SU-DHL-6 (cell line): Measurements from ENCODE around the gene MACROH2A2.

ENCODE experiments used
- H2AFZ ChIP-seq: fragments of 200-600 bp; sonication (generic); 2 replicates; pipeline ENCODE4 v1.6.1; 2014; ENCODE audit warnings: low read depth, mild to moderate bottlenecking, moderate library complexity, mixed read lengths, antibody characterized with exemption, low read length; ENCODE audit not compliant: severe bottlenecking
- H3F3A ChIP-seq: fragments of 200-600 bp; shearing (Covaris generic); 2 replicates; pipeline ENCODE4 v1.6.0; 2016; ENCODE audit warnings: antibody characterized with exemption, mild to moderate bottlenecking; ENCODE audit not compliant: insufficient read depth
- H3K27ac ChIP-seq: fragments of 200-600 bp; sonication (generic); 2 replicates; pipeline ENCODE4 v1.5.1; 2016; ENCODE audit warnings: low read depth, mild to moderate bottlenecking, low read length, moderate library complexity, mixed read lengths
- H3K27me3 ChIP-seq: fragments of 200-600 bp; sonication (generic), shearing (Covaris generic); 2 replicates; pipeline ENCODE4 v1.6.0; 2014; ENCODE audit warnings: mild to moderate bottlenecking, low read length
- H3K36me3 ChIP-seq: fragments of 200-600 bp; sonication (generic); 2 replicates; pipeline ENCODE4 v1.6.1; 2014; ENCODE audit warnings: mild to moderate bottlenecking, low read length, mixed read lengths
- H3K4me2 ChIP-seq: fragments of 300-600, 200-600 bp; shearing (Covaris generic), sonication (generic); 2 replicates; pipeline ENCODE4 v1.6.0; 2014; ENCODE audit warnings: low read length, low read depth, mild to moderate bottlenecking; ENCODE audit not compliant: poor library complexity, severe bottlenecking
- H3K4me3 ChIP-seq: fragments of 200-600 bp; sonication (generic); 2 replicates; pipeline ENCODE4 v1.5.1; 2014; ENCODE audit warnings: antibody characterized with exemption, low read length, mild to moderate bottlenecking, mixed read lengths; ENCODE audit not compliant: insufficient read depth, poor library complexity, severe bottlenecking
- H3K79me2 ChIP-seq: fragments of 200-600 bp; sonication (generic); 2 replicates; pipeline ENCODE4 v1.6.1; 2014; ENCODE audit warnings: mild to moderate bottlenecking, low read length, moderate library complexity; ENCODE audit not compliant: insufficient read depth
- H3K9ac ChIP-seq: fragments of 200-600 bp; sonication (generic); 2 replicates; pipeline ENCODE4 v1.7.0; 2014; ENCODE audit warnings: mild to moderate bottlenecking, low read length
- H3K9me2 ChIP-seq: fragments of 200-600 bp; sonication (generic); replicated peaks from 2 replicates; pipeline ENCODE4 v1.6.1; 2014; ENCODE audit warnings: low read length; ENCODE audit not compliant: insufficient read depth
- H3K9me3 ChIP-seq: fragments of 200-600 bp; sonication (generic); 2 replicates; pipeline ENCODE4 v1.6.1; 2014; ENCODE audit warnings: low read length, mixed read lengths; ENCODE audit not compliant: insufficient read depth
- H4K20me1 ChIP-seq: fragments of 200-600 bp; sonication (generic); 2 replicates; pipeline ENCODE4 v1.6.1; 2014; ENCODE audit warnings: low read depth, mild to moderate bottlenecking, antibody characterized with exemption, low read length, moderate library complexity, mixed read lengths
- EZH2phosphoT487 ChIP-seq: fragments of 200-600 bp; sonication (generic), shearing (Covaris generic); conservative IDR thresholded peaks from 2 replicates; pipeline ENCODE4 v1.6.1; 2018; ENCODE audit warnings: mild to moderate bottlenecking, antibody characterized with exemption, low read length, moderate library complexity, mixed read lengths
- TF ChIP-seq, protein P1 (sequence below): fragments of 200-600 bp; sonication (generic); IDR thresholded peaks from one replicate; pipeline ENCODE4 v1.5.1; 2017; ENCODE audit warnings: antibody characterized with exemption, mild to moderate bottlenecking, low read length, moderate library complexity; ENCODE audit not compliant: insufficient read depth, poor library complexity, severe bottlenecking

The MACROH2A2 gene

DNA sequence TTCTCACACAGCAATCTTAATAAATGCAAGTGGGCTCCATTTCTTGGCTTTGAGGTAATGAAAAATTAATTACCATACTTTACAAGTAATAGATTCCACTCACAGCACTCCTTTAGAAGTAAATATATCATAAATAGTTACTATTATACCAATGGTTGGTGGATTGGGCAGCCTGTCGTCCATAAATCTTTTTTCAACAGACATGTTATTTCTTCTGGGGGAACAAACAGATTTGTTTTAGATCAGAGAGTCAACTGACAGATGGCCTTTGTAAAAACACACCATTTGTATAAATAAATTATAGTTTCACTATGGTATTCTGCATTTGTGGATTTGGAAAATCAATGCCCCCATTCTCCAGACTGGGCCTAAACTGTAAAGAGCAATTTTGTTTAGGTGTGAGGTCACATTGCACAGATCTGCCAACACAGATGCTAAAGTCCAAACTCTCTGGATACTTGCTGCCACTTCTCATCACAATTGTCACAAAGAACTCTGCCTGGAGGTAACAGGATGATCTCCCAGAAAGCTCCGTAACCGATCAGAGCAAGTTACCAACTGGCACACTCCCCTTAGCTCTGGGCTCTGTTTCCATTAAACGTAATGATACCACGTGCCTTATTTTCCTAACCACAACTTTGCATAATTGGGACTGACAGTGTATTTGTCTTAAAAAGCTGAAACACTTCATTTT lies 4.5 kb upstream of the MACROH2A2 start:
- Histone ChIP-seq H3K27ac (no peak overlapping the region), H3K9me3 (no peaks in the 10 kb centered on the region), H3K27me3 (no peaks in the 10 kb centered on the region)

DNA sequence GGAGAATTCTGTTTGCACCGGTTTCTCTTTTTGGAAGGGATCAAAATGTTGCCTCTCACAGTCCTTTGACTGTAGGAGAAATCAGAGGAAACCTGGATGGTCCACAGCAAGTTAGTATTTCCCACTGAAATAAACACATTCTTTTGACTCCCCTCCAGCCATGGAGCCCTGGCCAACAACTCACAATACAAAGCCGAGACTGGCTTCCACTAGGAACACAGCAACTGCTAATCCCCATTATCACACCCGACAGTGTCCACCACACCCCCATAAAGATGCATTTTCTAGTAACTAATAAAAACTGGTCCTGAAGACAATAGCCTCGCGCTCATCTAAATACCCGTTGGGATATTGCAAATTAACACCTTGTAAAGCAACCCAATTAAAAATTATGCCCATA lies 798 bp upstream of the MACROH2A2 start:
- H3K4me3 ChIP-seq: no peak overlapping the region
- no peak overlapping the region for H2AFZ ChIP-seq
- H3K27ac ChIP-seq: no peak overlapping the region

More for the DNA sequence above, 4.5 kb upstream of the MACROH2A2 start:
- no peaks in the 10 kb centered on the region for H3K36me3 ChIP-seq
- no peaks in the 10 kb centered on the region for H3F3A ChIP-seq
- no peak overlapping the region for H2AFZ ChIP-seq
- H3K4me3 ChIP-seq: no peak overlapping the region
- TF ChIP-seq EZH2phosphoT487: no peak
- TF ChIP-seq, protein P1, sequence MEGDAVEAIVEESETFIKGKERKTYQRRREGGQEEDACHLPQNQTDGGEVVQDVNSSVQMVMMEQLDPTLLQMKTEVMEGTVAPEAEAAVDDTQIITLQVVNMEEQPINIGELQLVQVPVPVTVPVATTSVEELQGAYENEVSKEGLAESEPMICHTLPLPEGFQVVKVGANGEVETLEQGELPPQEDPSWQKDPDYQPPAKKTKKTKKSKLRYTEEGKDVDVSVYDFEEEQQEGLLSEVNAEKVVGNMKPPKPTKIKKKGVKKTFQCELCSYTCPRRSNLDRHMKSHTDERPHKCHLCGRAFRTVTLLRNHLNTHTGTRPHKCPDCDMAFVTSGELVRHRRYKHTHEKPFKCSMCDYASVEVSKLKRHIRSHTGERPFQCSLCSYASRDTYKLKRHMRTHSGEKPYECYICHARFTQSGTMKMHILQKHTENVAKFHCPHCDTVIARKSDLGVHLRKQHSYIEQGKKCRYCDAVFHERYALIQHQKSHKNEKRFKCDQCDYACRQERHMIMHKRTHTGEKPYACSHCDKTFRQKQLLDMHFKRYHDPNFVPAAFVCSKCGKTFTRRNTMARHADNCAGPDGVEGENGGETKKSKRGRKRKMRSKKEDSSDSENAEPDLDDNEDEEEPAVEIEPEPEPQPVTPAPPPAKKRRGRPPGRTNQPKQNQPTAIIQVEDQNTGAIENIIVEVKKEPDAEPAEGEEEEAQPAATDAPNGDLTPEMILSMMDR: no peak
- no peak overlapping the region for H3K9ac ChIP-seq
- H3K4me2 ChIP-seq: no peak overlapping the region
- H3K9me2 ChIP-seq: no peaks in the 10 kb centered on the region
- H4K20me1 ChIP-seq: no peaks in the 10 kb centered on the region
- no peaks in the 10 kb centered on the region for H3K79me2 ChIP-seq

DNA sequence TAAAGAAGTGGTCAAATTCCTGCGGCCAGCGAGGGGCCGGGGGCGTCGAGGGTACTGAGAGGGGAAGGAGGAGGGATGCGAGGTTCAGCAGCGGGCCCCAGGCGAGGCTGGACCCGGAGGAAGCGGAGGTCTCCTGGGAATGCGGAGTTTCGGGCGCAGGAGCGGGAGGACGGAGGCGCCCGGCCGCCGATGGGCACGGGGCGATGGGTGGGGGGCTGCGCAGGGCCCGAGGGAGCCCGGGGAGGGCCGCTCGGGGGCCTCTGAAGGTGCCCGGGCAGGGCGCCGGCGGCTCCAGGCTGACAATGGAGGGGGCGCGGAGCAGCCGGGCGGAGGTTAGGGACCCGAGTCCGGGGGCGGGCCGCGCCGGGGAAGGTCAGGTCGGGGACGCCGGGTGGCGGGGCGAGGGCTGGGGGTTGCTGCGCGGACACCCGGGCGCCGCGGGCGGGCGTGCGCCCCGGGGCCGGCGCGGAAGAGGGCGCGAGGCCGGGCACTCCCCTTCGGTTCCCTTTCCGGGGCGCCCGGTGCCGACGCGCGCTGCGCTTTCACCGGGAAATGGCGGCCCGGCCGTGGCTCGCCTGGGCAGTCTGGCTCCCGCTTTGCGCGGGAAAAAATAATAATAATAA lies 683 bp downstream of the MACROH2A2 start:
- TF ChIP-seq, protein P1: no peak
- no peak for TF ChIP-seq EZH2phosphoT487
- H3K27ac ChIP-seq: no peak overlapping the region
- H3K79me2 ChIP-seq: no peaks in the 10 kb centered on the region
- no peak overlapping the region for H3K4me3 ChIP-seq
- H2AFZ ChIP-seq: no peak overlapping the region
- no peaks in the 10 kb centered on the region for H3K9me2 ChIP-seq
- H4K20me1 ChIP-seq: no peaks in the 10 kb centered on the region
- H3K9ac ChIP-seq: no peak overlapping the region
- H3K27me3 ChIP-seq: no peaks in the 10 kb centered on the region
- H3K4me2 ChIP-seq: no peak overlapping the region
- no peaks in the 10 kb centered on the region for H3F3A ChIP-seq
- no peaks in the 10 kb centered on the region for H3K36me3 ChIP-seq
- no peaks in the 10 kb centered on the region for H3K9me3 ChIP-seq

More for the DNA sequence above, 798 bp upstream of the MACROH2A2 start:
- Histone ChIP-seq H3K9me3 (no peaks in the 10 kb centered on the region), H3F3A (no peaks in the 10 kb centered on the region), H3K9ac (no peak overlapping the region), H3K27me3 (no peaks in the 10 kb centered on the region), H3K36me3 (no peaks in the 10 kb centered on the region), H3K79me2 (no peaks in the 10 kb centered on the region), H4K20me1 (no peaks in the 10 kb centered on the region), H3K4me2 (no peak overlapping the region), H3K9me2 (no peaks in the 10 kb centered on the region)
- TF ChIP-seq, protein P1: no peak
- TF ChIP-seq EZH2phosphoT487: no peak
